Putamen (tissue), 1 donor: Measurements from ENCODE around the gene SEMA4C.

ENCODE experiments used
- DNase-seq: peaks from one replicate; pipeline ENCODE4 v3.0.0-alpha.2; 2016; ENCODE audit warnings: low spot score

SEMA4C gene

GRCh38 chr2:96819876-96820511 lies 49.9 kb downstream of the SEMA4C start:
- no peak for DNase-seq

DNA sequence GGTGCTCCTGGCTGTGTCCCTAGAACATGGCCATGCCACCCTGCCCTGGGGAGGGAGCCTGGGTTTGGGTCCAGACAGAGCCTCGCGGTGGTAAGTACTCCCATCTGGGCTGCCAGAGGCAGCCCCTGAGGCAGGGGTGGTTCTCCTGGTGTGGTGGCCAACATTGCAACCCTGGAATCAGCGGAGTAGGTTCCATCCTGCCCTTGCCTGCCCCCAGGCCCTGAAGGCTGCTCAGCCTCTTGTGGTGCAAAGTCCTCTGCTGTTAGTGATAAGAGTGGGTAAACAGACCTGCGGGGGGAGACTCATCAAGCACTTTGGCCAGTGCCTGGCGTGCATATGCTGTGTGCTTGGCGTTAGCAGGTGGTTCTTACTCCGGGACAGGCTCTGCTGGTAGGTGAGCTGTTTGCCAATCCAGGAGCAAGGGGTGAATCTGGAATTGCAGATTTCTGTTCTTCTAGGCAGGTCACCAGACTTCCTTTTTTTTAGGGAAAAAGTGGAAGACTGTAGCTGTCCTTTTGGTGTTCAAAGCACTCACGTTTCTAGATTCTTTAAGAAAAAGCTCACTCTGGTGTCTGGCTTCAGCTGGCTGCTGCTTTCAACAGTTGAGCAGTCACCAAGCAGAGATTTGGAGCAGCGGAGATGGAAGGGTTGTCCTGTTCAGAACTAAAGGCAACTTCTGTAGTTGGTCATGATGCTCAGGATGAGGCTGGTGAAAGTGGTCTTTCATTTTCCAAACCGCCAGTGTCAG lies 50.6 kb downstream of the SEMA4C start:
- DNase-seq: no peak

DNA sequence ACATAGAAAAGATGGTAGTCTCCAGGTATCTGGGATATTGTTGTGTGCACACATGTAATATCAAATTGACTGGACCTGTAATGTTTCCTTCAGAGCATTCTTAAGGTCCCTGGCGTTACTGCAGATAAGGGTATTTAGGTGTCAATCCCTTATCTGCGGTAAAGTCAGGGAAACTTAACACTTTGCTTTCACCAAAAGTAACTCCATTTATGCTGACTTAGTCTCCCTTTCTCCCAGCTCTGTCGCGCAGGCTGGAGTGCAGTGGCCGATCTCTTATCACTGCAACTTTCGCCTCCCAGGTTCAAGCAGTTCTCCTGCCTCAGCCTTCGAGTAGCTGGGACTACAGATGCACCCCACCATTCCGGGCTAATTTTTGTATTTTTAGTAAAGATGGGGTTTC lies 52.0 kb downstream of the SEMA4C start:
- no peak for DNase-seq

GRCh38 chr2:96816836-96817702 lies 52.8 kb downstream of the SEMA4C start:
- no peak for DNase-seq

DNA sequence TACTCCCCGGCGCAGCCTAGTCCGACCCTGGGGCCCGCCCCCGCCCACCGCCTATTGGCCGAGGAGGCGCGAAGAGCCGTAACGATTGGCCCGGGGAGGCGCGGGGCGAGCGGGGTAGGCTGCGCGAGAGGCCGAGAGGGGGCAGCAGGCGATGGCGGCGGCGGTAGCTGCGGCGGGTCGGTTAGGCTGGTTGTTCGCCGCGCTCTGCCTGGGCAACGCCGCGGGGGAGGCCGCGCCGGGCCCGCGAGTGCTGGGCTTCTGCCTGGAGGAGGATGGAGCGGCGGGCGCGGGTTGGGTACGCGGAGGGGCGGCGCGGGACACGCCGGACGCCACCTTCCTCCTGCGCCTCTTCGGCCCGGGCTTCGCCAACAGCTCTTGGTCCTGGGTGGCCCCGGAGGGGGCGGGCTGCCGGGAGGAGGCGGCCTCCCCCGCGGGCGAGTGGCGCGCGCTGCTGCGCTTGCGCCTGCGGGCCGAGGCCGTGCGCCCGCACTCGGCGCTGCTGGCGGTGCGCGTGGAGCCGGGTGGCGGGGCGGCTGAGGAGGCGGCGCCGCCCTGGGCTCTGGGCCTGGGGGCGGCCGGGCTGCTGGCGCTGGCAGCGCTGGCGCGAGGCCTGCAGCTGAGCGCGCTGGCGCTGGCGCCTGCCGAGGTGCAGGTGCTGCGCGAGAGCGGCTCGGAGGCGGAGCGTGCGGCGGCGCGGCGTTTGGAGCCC lies 53.6 kb downstream of the SEMA4C start, which contains the start of gene CNNM3:
CNNM3 (plus strand) TSS at position 142 of the 709 bp plus-strand sequence; CDS start at position 152, 10 bp downstream.
- DNase-seq: peak; percentile 96

- DNase-seq: no peak
Measured at GRCh38 chr2:96815326-96816126, 54.4 kb downstream of the SEMA4C start.

GRCh38 chr2:96813656-96814055 lies 56.2 kb downstream of the SEMA4C start:
- DNase-seq: no peak

DNA sequence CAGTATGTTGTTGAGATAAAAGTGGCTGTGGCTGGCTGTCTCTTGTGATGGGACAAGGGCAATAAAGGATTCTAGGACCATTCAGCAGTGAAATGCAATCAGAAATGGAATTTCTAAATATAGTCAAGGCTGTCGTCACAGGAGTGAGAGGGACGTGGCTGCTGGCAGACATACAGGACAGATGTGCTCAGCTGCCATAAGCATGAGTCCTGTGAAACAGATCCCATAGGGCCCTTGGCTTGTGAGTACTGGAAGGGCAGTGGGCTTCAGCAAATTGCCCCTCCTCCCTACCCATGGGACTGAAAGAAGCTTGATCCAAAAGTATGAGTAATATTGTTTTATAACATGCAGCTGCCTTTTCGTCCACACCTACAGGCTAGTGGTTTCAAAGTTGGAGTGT lies 58.0 kb downstream of the SEMA4C start:
- no peak for DNase-seq

DNA sequence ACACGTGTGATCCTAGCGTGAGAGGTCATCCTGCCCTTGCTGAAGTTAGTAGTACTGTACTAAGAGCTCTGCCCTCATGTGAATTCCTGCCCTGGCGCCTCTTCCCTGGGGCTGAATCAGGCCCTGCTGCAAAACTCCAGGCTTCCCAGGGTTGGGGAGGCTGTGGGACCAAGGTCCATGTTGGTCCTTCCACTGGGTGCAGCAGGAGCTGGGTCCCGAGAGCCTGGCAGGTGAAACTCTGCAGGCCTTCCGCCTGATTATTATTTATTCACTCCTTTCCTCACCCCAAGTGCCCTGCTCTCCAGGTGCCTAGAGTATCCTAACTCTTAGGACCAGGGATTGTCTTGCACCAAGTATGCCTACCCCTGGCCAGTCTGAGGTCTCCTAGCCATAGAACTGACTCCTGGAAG lies 59.1 kb downstream of the SEMA4C start:
- no peak for DNase-seq

DNA sequence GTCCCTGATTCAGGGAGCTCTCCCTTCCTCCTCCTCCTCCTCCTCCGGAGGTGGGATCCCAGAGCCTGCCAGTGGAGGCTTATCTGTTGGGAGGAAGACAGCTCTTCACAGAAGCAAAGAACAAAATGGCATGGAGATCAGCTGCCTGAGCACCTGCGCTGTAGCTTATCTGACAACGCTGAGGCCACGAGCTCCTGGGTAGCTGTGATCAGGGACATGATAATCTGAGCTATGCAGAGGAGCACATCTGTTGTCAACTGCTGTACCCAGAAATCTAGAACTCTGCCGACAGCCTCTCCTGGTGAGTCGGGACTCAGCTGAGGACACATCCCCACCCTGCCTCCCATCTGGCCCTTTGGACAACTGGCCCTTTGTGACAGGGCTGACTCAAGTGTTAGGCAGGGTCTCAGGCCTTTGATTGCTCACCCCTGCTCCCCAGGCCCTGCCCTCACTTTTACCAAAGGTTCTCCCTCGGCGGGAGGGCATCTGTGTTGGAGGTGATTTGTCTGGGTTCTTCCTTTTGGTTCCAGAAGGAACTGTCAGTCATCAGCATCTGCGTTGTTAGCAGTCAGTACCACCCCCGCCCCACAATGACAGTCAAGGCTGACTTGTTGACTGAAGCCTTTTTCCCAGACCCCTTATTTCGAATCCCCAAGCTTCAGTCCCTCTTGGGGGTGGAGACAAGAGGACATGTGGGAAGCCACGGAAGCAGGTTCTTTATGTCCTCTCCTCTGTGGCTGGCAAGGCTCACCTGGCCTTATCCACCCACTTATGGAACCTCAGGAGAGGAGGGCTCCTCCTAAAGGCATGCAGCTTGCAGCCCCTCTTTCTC lies 59.7 kb downstream of the SEMA4C start:
- DNase-seq: no peak
